Measurements from ENCODE around the gene PSMG3.

DNA sequence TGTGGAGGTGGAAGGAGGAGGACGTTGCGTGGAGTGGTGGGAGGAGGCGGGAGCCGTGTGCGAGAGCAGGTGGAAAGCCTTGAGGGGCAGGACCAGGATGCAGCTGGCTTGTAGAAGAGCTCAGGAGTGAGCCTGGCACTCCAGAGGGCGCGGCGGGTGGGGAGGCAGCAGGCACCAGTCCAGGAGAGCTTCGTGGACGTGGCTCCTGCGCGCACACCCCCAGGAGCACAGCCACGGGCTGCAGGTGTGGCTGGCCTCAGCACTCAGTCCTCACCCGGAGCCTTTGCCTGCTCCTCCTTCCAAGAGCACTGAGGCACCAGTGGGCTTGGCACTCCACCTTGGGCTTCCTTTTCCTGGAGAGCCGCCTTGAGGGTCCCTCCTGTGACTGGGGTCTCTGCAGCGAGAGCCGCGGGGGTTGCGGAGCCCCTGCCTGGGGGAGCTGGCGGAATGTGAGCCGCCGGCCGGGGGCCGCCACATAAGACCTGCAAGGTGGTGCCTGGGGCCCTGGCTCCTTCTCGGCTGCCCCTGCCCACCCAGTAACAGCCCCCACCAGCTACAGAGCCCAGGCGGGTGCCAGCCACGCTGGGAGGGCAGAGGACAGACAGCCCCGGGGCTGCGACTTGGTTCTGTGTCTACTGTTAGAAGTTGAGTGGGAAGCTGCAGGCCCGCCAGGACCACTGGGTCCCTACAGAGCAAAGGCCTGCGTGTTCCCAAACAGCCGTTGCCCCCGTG is 28.2 kb downstream of the PSMG3 start:
- TF ChIP-seq FOXA1 (IDR thresholded peaks at IDR 0.05), result no peak
- TF ChIP-seq FOXM1 (IDR thresholded peaks at IDR 0.05; ENCODE audit: borderline replicate concordance), result no peak
- TF ChIP-seq HDGF (IDR thresholded peaks at IDR 0.05; ENCODE audit: borderline replicate concordance), result no peak
- no peak for TF ChIP-seq L3MBTL2 (conservative IDR thresholded peaks at IDR 0.05)
- no peak for TF ChIP-seq ELF4 (IDR thresholded peaks at IDR 0.05)
- no peak for TF ChIP-seq PKNOX1 (IDR thresholded peaks at IDR 0.05)
- TF ChIP-seq NFRKB (IDR thresholded peaks at IDR 0.05), result no peak
- no peak for TF ChIP-seq LEF1 (IDR thresholded peaks at IDR 0.05; ENCODE audit: borderline replicate concordance)
- no peak for TF ChIP-seq BHLHE40 (IDR thresholded peaks at IDR 0.05; ENCODE audit: borderline replicate concordance)

Data from HEK293T (cell line).